Measurements from ENCODE around the gene ZNF500. TPM values are rescaled to one million over a fixed set of nuclear protein-coding genes. Genes with fewer than 3 reads are reported as not detected.
A peak's percentile ranks its signal among the peaks of the same experiment; 100 is the strongest.
"Not testable (repeated sequence)": the region's sequence is repeated elsewhere in the genome, so short reads cannot be mapped to it uniquely, and the experiment has no call there.

The ZNF500 gene
- total and polyA plus RNA-seq, 2 donors (not counting 1 experiment from before 2014, with no cell fraction given): 12.0 to 26.5 TPM

GRCh38 chr16:4744555-4745273 lies 22.2 kb downstream of the ZNF500 start:
- DNase-seq (no peak), ATAC-seq (ENCODE audit: low read depth) (no peak)
- POLR2A ChIA-PET: no interaction called here
- peaks cover 0 to 23% of the 10 kb centered on the region in 2 donors for H3K4me1 ChIP-seq (ENCODE audit: control insufficient read depth in 2 of 2, insufficient read depth in 2 of 2, low read length in 2 of 2)
- no peaks in the 10 kb centered on the region for H3K9me3 ChIP-seq (ENCODE audit: control extremely low read depth in 1 of 3, control insufficient read depth in 2 of 3, insufficient read depth in 1 of 3, low read length in 2 of 3)
- H3K9me3 Mint-ChIP-seq (ENCODE audit: insufficient read depth): no peaks in the 10 kb centered on the region
- no peak overlapping the region for H3K4me3 ChIP-seq (ENCODE audit: control extremely low read depth in 1 of 5, extremely low read depth in 1 of 5, insufficient read depth in 1 of 5, low read depth in 2 of 5, low read length in 4 of 5)
- H4K20me1 ChIP-seq (ENCODE audit: control insufficient read depth, insufficient read depth, low read length, poor library complexity, severe bottlenecking): no peaks in the 10 kb centered on the region
- peaks cover 0 to 5% (median 2%) of the 10 kb centered on the region in 4 experiments for H3K27me3 ChIP-seq (replicated peaks in 1 of 4; ENCODE audit: control extremely low read depth in 1 of 4, control insufficient read depth in 3 of 4, insufficient read depth in 4 of 4, low read length in 3 of 4)
- TF ChIP-seq CTCF (IDR thresholded peaks at IDR 0.05) (no peak), EZH2 (IDR thresholded peaks at IDR 0.05; ENCODE audit: borderline replicate concordance, insufficient read depth, low read depth, low read length, poor library complexity, severe bottlenecking) (no peak)
- no peak overlapping the region for H3K4me3 Mint-ChIP-seq
- no peaks in the 10 kb centered on the region for H3K36me3 ChIP-seq (replicated peaks in 1 of 2; ENCODE audit: control extremely low read depth in 1 of 2, control insufficient read depth in 1 of 2, extremely low read depth in 1 of 2, insufficient read depth in 2 of 2, low read length in 1 of 2)
- intact Hi-C loops (cut with micrococcal nuclease): no loop called here
- H3K27ac ChIP-seq (ENCODE audit: low read length in 2 of 2): no peak overlapping the region
- H3K9ac ChIP-seq (ENCODE audit: low read length): no peak overlapping the region
- no peak overlapping the region for H2AFZ ChIP-seq (ENCODE audit: insufficient read depth, low read depth, low read length, poor library complexity, severe bottlenecking)
- 87% methylated on average over 10 of the region's 13 CpGs for WGBS (ENCODE audit: insufficient coverage)
- H3K27ac Mint-ChIP-seq: no peak overlapping the region
- peaks cover 4% of the 10 kb centered on the region for H3K27me3 Mint-ChIP-seq
- H3K4me1 Mint-ChIP-seq: peaks cover 29% of the 10 kb centered on the region
- CTCF ChIA-PET: no interaction called here
- no peak overlapping the region for H3K4me2 ChIP-seq (replicated peaks; ENCODE audit: low read depth, low read length, poor library complexity, severe bottlenecking)
- H3K79me2 ChIP-seq (ENCODE audit: control insufficient read depth, insufficient read depth, low read length): no peaks in the 10 kb centered on the region

GRCh38 chr16:4743226-4743878 lies 23.6 kb downstream of the ZNF500 start:
- Mint-ChIP-seq H3K27ac (no peak overlapping the region), H3K4me1 (peaks cover 24% of the 10 kb centered on the region), H3K9me3 (ENCODE audit: insufficient read depth) (no peaks in the 10 kb centered on the region), H3K27me3 (peaks cover 4% of the 10 kb centered on the region), H3K4me3 (peak overlapping the region; percentile 62)
- ChIA-PET POLR2A (no interaction called here), CTCF (no interaction called here)
- ATAC-seq (ENCODE audit: low read depth): no peak
- Histone ChIP-seq H3K4me1 (ENCODE audit: control insufficient read depth in 2 of 2, insufficient read depth in 2 of 2, low read length in 2 of 2) (peaks cover 0 to 20% of the 10 kb centered on the region in 2 donors), H3K4me3 (ENCODE audit: control extremely low read depth in 1 of 5, extremely low read depth in 1 of 5, insufficient read depth in 1 of 5, low read depth in 2 of 5, low read length in 4 of 5) (no peak overlapping the region), H3K9me3 (ENCODE audit: control extremely low read depth in 1 of 3, control insufficient read depth in 2 of 3, insufficient read depth in 1 of 3, low read length in 2 of 3) (no peaks in the 10 kb centered on the region), H3K79me2 (ENCODE audit: control insufficient read depth, insufficient read depth, low read length) (no peaks in the 10 kb centered on the region), H3K4me2 (replicated peaks; ENCODE audit: low read depth, low read length, poor library complexity, severe bottlenecking) (peak overlapping the region; percentile 45), H3K27me3 (replicated peaks in 1 of 4; ENCODE audit: control extremely low read depth in 1 of 4, control insufficient read depth in 3 of 4, insufficient read depth in 4 of 4, low read length in 3 of 4) (peaks cover 0 to 5% (median 2%) of the 10 kb centered on the region in 4 experiments), H3K27ac (ENCODE audit: low read length in 2 of 2) (no peak overlapping the region), H3K9ac (ENCODE audit: low read length) (no peak overlapping the region), H2AFZ (ENCODE audit: insufficient read depth, low read depth, low read length, poor library complexity, severe bottlenecking) (no peak overlapping the region), H3K36me3 (replicated peaks in 1 of 2; ENCODE audit: control extremely low read depth in 1 of 2, control insufficient read depth in 1 of 2, extremely low read depth in 1 of 2, insufficient read depth in 2 of 2, low read length in 1 of 2) (no peaks in the 10 kb centered on the region), H4K20me1 (ENCODE audit: control insufficient read depth, insufficient read depth, low read length, poor library complexity, severe bottlenecking) (no peaks in the 10 kb centered on the region)
- 50% methylated on average over 5 of the region's 14 CpGs for WGBS (ENCODE audit: insufficient coverage)
- TF ChIP-seq CTCF (IDR thresholded peaks at IDR 0.05) (no peak), EZH2 (IDR thresholded peaks at IDR 0.05; ENCODE audit: borderline replicate concordance, insufficient read depth, low read depth, low read length, poor library complexity, severe bottlenecking) (no peak)
- no peak for DNase-seq
- intact Hi-C loops (cut with micrococcal nuclease): no loop called here

- H4K20me1 ChIP-seq (ENCODE audit: control insufficient read depth, insufficient read depth, low read length, poor library complexity, severe bottlenecking); H3K79me2 ChIP-seq (ENCODE audit: control insufficient read depth, insufficient read depth, low read length); H3K9ac ChIP-seq (ENCODE audit: low read length); H3K27me3 ChIP-seq (replicated peaks in 1 of 4; ENCODE audit: control extremely low read depth in 1 of 4, control insufficient read depth in 3 of 4, insufficient read depth in 4 of 4, low read length in 3 of 4); CTCF ChIA-PET; ATAC-seq (ENCODE audit: low read depth); H3K36me3 ChIP-seq (replicated peaks in 1 of 2; ENCODE audit: control extremely low read depth in 1 of 2, control insufficient read depth in 1 of 2, extremely low read depth in 1 of 2, insufficient read depth in 2 of 2, low read length in 1 of 2); H3K27ac ChIP-seq (ENCODE audit: low read length in 2 of 2); H3K27ac Mint-ChIP-seq; H3K4me3 Mint-ChIP-seq; DNase-seq; H3K9me3 ChIP-seq (ENCODE audit: control extremely low read depth in 1 of 3, control insufficient read depth in 2 of 3, insufficient read depth in 1 of 3, low read length in 2 of 3); H3K4me3 ChIP-seq (ENCODE audit: control extremely low read depth in 1 of 5, extremely low read depth in 1 of 5, insufficient read depth in 1 of 5, low read depth in 2 of 5, low read length in 4 of 5); H2AFZ ChIP-seq (ENCODE audit: insufficient read depth, low read depth, low read length, poor library complexity, severe bottlenecking); intact Hi-C loops (cut with micrococcal nuclease); H3K4me2 ChIP-seq (replicated peaks; ENCODE audit: low read depth, low read length, poor library complexity, severe bottlenecking); H3K27me3 Mint-ChIP-seq; H3K9me3 Mint-ChIP-seq (ENCODE audit: insufficient read depth); POLR2A ChIA-PET: not testable (repeated sequence)
- WGBS (ENCODE audit: insufficient coverage): 96% methylated on average over 3 of the region's 5 CpGs
- H3K4me1 ChIP-seq (ENCODE audit: control insufficient read depth in 2 of 2, insufficient read depth in 2 of 2, low read length in 2 of 2): peaks cover 8 to 12% of the 10 kb centered on the region in 2 donors
- peaks cover 15% of the 10 kb centered on the region for H3K4me1 Mint-ChIP-seq
These were observed 28.6 kb downstream of the ZNF500 start for GRCh38 chr16:4738370-4738769.

All from B cell (primary cell).